ENCODE results near the gene TMEM131. TPM values are rescaled to one million over a fixed set of nuclear protein-coding genes. Genes with fewer than 3 reads are reported as not detected.

The TMEM131 gene
- polyA plus RNA-seq, 3 donors = 7.0 to 23.6 (median 8.2) TPM

DNA sequence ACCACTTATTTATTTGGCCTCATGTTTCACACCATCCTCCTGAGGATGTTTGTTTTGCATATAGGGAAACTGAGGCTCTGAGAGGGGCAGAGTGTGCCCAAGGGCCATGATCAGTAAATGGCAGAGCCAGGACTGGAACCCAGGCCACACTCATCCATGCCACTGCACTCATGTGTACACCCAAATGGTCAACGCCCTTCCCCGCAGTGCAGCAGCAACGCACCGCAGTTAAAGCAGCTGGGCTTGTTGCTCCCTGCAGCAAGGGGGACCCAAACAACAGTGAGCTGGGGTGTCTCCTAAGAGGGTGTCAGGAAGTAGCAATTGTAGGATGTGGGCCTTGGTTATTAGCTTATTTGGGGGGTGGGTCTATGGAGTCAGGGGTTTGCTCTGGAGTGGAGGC is 245.7 kb downstream of the TMEM131 start:
- TF ChIP-seq, protein P1, sequence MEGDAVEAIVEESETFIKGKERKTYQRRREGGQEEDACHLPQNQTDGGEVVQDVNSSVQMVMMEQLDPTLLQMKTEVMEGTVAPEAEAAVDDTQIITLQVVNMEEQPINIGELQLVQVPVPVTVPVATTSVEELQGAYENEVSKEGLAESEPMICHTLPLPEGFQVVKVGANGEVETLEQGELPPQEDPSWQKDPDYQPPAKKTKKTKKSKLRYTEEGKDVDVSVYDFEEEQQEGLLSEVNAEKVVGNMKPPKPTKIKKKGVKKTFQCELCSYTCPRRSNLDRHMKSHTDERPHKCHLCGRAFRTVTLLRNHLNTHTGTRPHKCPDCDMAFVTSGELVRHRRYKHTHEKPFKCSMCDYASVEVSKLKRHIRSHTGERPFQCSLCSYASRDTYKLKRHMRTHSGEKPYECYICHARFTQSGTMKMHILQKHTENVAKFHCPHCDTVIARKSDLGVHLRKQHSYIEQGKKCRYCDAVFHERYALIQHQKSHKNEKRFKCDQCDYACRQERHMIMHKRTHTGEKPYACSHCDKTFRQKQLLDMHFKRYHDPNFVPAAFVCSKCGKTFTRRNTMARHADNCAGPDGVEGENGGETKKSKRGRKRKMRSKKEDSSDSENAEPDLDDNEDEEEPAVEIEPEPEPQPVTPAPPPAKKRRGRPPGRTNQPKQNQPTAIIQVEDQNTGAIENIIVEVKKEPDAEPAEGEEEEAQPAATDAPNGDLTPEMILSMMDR (IDR thresholded peaks at IDR 0.05) = no peak
- no peaks in the 10 kb centered on the region for H3K79me2 ChIP-seq (ENCODE audit: insufficient read depth, low read length)
- no peak overlapping the region for H3K27ac ChIP-seq (ENCODE audit: low read depth in 1 of 2, low read length in 2 of 2)
- no peak for DNase-seq
- peaks cover 4 to 8% of the 10 kb centered on the region in 2 donors for H3K4me1 ChIP-seq (ENCODE audit: control insufficient read depth in 1 of 2, insufficient read depth in 2 of 2, low read length in 2 of 2)
- Mint-ChIP-seq H3K4me3 (no peak overlapping the region), H3K4me1 (peaks cover 11% of the 10 kb centered on the region), H3K36me3 (peaks cover 50 to 76% of the 10 kb centered on the region in 2 donors), H3K27me3 (ENCODE audit: low read depth in 3 of 3) (peaks cover 0 to 3% (median 2%) of the 10 kb centered on the region in 3 donors), H3K9me3 (peaks cover 6 to 14% (median 10%) of the 10 kb centered on the region in 7 donors), H3K27ac (no peak overlapping the region)
- no peak overlapping the region for H3K4me3 ChIP-seq (replicated peaks in 1 of 3; ENCODE audit: low read depth in 2 of 3, low read length in 3 of 3)
- H3K27me3 ChIP-seq (ENCODE audit: control insufficient read depth in 2 of 2, insufficient read depth in 2 of 2, low read length in 2 of 2) = no peaks in the 10 kb centered on the region
- H3K9ac ChIP-seq (ENCODE audit: insufficient read depth, low read length, poor library complexity, severe bottlenecking) = no peak overlapping the region
- peaks cover 8 to 13% of the 10 kb centered on the region in 2 donors for H3K9me3 ChIP-seq (replicated peaks in 1 of 2; ENCODE audit: control insufficient read depth in 1 of 2, insufficient read depth in 1 of 2, low read length in 2 of 2)
- no peaks in the 10 kb centered on the region for H4K20me1 ChIP-seq (ENCODE audit: insufficient read depth, low read length)
- intact Hi-C loops (cut with micrococcal nuclease) = no loop called here
- no peak overlapping the region for H3K4me2 ChIP-seq (replicated peaks; ENCODE audit: extremely low read depth, low read length, poor library complexity, severe bottlenecking)
- no peak overlapping the region for H2AFZ ChIP-seq (ENCODE audit: insufficient read depth, low read depth, low read length, poor library complexity, severe bottlenecking)
- H3K36me3 ChIP-seq (replicated peaks in 1 of 2; ENCODE audit: control insufficient read depth in 1 of 2, insufficient read depth in 2 of 2, low read length in 2 of 2) = peaks cover 13 to 56% of the 10 kb centered on the region in 2 donors
- WGBS (ENCODE audit: insufficient coverage) = 95% methylated on average over 4 of the region's 4 CpGs

DNA sequence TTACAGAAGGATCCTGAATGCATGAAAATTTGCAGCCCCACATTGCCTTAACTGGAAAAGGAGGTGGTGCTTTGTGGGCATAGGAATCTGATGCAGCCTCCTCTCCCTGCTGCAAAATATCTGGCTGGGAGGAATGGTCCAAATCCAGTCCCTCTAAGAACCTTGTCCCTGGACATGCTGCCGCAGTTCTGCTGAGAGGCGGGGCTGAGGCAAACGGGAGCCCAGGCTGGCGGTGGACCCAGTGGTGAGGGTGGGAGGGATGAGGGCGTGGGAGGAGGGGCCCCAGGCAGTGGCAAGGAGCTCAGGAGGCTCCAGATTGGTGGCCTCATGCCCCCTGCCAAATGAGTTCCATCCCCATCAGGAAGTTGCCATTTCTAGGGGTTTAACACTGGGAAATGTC is 246.2 kb downstream of the TMEM131 start:
- H3K27ac Mint-ChIP-seq = no peak overlapping the region

More for the DNA sequence above, 246.2 kb downstream of the TMEM131 start:
- DNase-seq = no peak
- Histone ChIP-seq H4K20me1 (ENCODE audit: insufficient read depth, low read length) (no peaks in the 10 kb centered on the region), H3K9me3 (replicated peaks in 1 of 2; ENCODE audit: control insufficient read depth in 1 of 2, insufficient read depth in 1 of 2, low read length in 2 of 2) (peaks cover 8 to 13% of the 10 kb centered on the region in 2 donors), H3K27me3 (ENCODE audit: control insufficient read depth in 2 of 2, insufficient read depth in 2 of 2, low read length in 2 of 2) (no peaks in the 10 kb centered on the region), H2AFZ (ENCODE audit: insufficient read depth, low read depth, low read length, poor library complexity, severe bottlenecking) (no peak overlapping the region), H3K27ac (ENCODE audit: low read depth in 1 of 2, low read length in 2 of 2) (no peak overlapping the region), H3K36me3 (replicated peaks in 1 of 2; ENCODE audit: control insufficient read depth in 1 of 2, insufficient read depth in 2 of 2, low read length in 2 of 2) (peaks cover 9 to 52% of the 10 kb centered on the region in 2 donors), H3K4me1 (ENCODE audit: control insufficient read depth in 1 of 2, insufficient read depth in 2 of 2, low read length in 2 of 2) (peaks cover 4 to 8% of the 10 kb centered on the region in 2 donors), H3K4me3 (replicated peaks in 1 of 3; ENCODE audit: low read depth in 2 of 3, low read length in 3 of 3) (no peak overlapping the region), H3K79me2 (ENCODE audit: insufficient read depth, low read length) (no peaks in the 10 kb centered on the region), H3K9ac (ENCODE audit: insufficient read depth, low read length, poor library complexity, severe bottlenecking) (no peak overlapping the region), H3K4me2 (replicated peaks; ENCODE audit: extremely low read depth, low read length, poor library complexity, severe bottlenecking) (no peak overlapping the region)
- WGBS (ENCODE audit: insufficient coverage) = 90% methylated on average over 2 of the region's 5 CpGs
- H3K36me3 Mint-ChIP-seq = peaks cover 48 to 72% of the 10 kb centered on the region in 2 donors
- no peak overlapping the region for H3K4me3 Mint-ChIP-seq
- TF ChIP-seq, protein P1 (IDR thresholded peaks at IDR 0.05) = no peak
- peaks cover 0 to 3% (median 2%) of the 10 kb centered on the region in 3 donors for H3K27me3 Mint-ChIP-seq (ENCODE audit: low read depth in 3 of 3)
- H3K9me3 Mint-ChIP-seq = peaks cover 6 to 14% (median 10%) of the 10 kb centered on the region in 7 donors
- peaks cover 11% of the 10 kb centered on the region for H3K4me1 Mint-ChIP-seq
- intact Hi-C loops (cut with micrococcal nuclease) = loop anchor here in 1 of 2 donors (10.0 kb wide), 1 partner anchor 635 kb away; no protein-coding TSS in a partner anchor
